Dermis blood vessel endothelial cell (primary cell): ENCODE results near the gene TLK1. TPM values are rescaled to one million over a fixed set of nuclear protein-coding genes. Genes with fewer than 3 reads are reported as not detected.
"Not testable (repeated sequence)": the region's sequence is repeated elsewhere in the genome, so short reads cannot be mapped to it uniquely, and the experiment has no call there.

Experiments used
- DNase-seq: peaks from one replicate; pipeline ENCODE4 v3.0.0; 2010
- total RNA-seq: library from RNA; depleted of rRNA; stranded (reverse); fragments of >200 nt; gene quantifications from 2 replicates; pipeline ENCODE4 v1.2.3, GENCODE V29; 2014

The TLK1 gene
- total RNA-seq, 1 donor from 2014 or later: 15.1 TPM

- DNase-seq: no peak
Observed at GRCh38 chr2:171169333-171169732, 8.6 kb upstream of the TLK1 start.

- no peak for DNase-seq
Observed at GRCh38 chr2:171167352-171167997, 6.8 kb upstream of the TLK1 start.

- no peak for DNase-seq
Observed at GRCh38 chr2:171166328-171166983, 5.8 kb upstream of the TLK1 start.

- DNase-seq: no peak
Observed at GRCh38 chr2:171165967-171166327, 5.3 kb upstream of the TLK1 start.

GRCh38 chr2:171163261-171163660, 2.6 kb upstream of the TLK1 start:
- DNase-seq: no peak

- DNase-seq: not testable (repeated sequence)
Observed at GRCh38 chr2:171162522-171163197, 2.0 kb upstream of the TLK1 start.

GRCh38 chr2:171160956-171161740, 455 bp upstream of the TLK1 start:
- peak; percentile 81 for DNase-seq

GRCh38 chr2:171159372-171160118, 1.1 kb downstream of the TLK1 start:
- peak; percentile 82 for DNase-seq

GRCh38 chr2:171158790-171159371, 1.8 kb downstream of the TLK1 start:
- DNase-seq: peak; percentile 35

- DNase-seq: no peak
Observed at GRCh38 chr2:171158036-171158789, 2.5 kb downstream of the TLK1 start.

GRCh38 chr2:171157109-171157500, 3.6 kb downstream of the TLK1 start:
- DNase-seq: no peak

GRCh38 chr2:171154348-171154747, 6.3 kb downstream of the TLK1 start:
- peak; percentile 22 for DNase-seq

GRCh38 chr2:171150694-171151285, 9.9 kb downstream of the TLK1 start:
- DNase-seq: no peak

- no peak for DNase-seq
Observed at GRCh38 chr2:171149986-171150693, 10.6 kb downstream of the TLK1 start.

- no peak for DNase-seq
Observed at GRCh38 chr2:171149171-171149938, 11.3 kb downstream of the TLK1 start.

- peak; percentile 54 for DNase-seq
Observed at GRCh38 chr2:171147081-171147480, 13.6 kb downstream of the TLK1 start.

GRCh38 chr2:171146633-171147032, 14.1 kb downstream of the TLK1 start:
- DNase-seq: peak; percentile 76

GRCh38 chr2:171146071-171146470, 14.6 kb downstream of the TLK1 start:
- peak; percentile 18 for DNase-seq

GRCh38 chr2:171143670-171144062, 17.0 kb downstream of the TLK1 start:
- DNase-seq: no peak
